K562 (cell line): Measurements from ENCODE around the gene HRNR. TPM values are rescaled to one million over a fixed set of nuclear protein-coding genes. Genes with fewer than 3 reads are reported as not detected.

ENCODE experiments used
- ATAC-seq: fragments of 200-7000 bp; cut with Tn5 transposase; 3 replicates; pipeline ENCODE4 v1.9.1; 2020; ENCODE audit warnings: moderate library complexity
- BruUV-seq: library from RNA; stranded (reverse); fragments of 400-500 nt; replicated peaks from 2 replicates; lab custom pipeline; 2021; lab: Mats Ljungman, UMichigan
- CTCF ChIA-PET: fragments of 300-600 bp; formaldehyde crosslinking; extraction: SDS; loops from one replicate; lab custom pipeline; 2021; ENCODE audit warnings: low intra/inter-chr PET ratio; lab: Yijun Ruan, JAX
- POLR2A ChIA-PET: fragments of 300-600, 350-650 bp; sonication (Branson Sonifier 250); formaldehyde crosslinking; extraction: SDS; loops from one replicate; lab custom pipeline; 2021; ENCODE audit warnings: antibody characterized with exemption, inconsistent platforms; lab: Yijun Ruan, JAX
- DNase-seq, 4 experiments: peaks; one replicate each; pipeline versions ENCODE4 v3.0.0 to v3.0.0-alpha.2; 2011 to 2018; ENCODE audit warnings: low spot score in 3 of 4, mixed read lengths in 3 of 4; ENCODE audit errors: extremely low read depth in 1 of 4
- FAIRE-seq: peaks from 2 replicates; lab custom pipeline; 2011; peaks lifted over from hg19 to GRCh38; lab: Jason Lieb, UNC
- H2AFZ ChIP-seq: 2 replicates; pipeline ENCODE4 v1.6.0; 2011; ENCODE audit warnings: low read depth, low read length, control low read depth, inconsistent platforms
- H3K27ac ChIP-seq: fragments of 200-600 bp; 3 replicates; pipeline ENCODE4 v1.8.0; 2011; ENCODE audit warnings: low read depth, mild to moderate bottlenecking, control low read depth, inconsistent platforms, low read length, moderate library complexity, mixed read lengths; ENCODE audit errors: extremely low read depth
- H3K27me3 ChIP-seq, 2 experiments: fragments of 300-600 bp in 1 of 2; 2 replicates in 1 of 2; 3 replicates in 1 of 2; pipeline versions ENCODE4 v1.6.0 to v1.8.0; 2011; ENCODE audit warnings: inconsistent platforms in 2 of 2, low read length in 2 of 2, mild to moderate bottlenecking in 1 of 2, mixed read lengths in 1 of 2, moderate library complexity in 1 of 2; ENCODE audit not compliant: control insufficient read depth in 2 of 2, insufficient read depth in 2 of 2
- H3K36me3 ChIP-seq: fragments of 300-600 bp; 3 replicates; pipeline ENCODE4 v1.8.0; 2011; ENCODE audit warnings: mild to moderate bottlenecking, low read length, inconsistent platforms; ENCODE audit not compliant: control insufficient read depth, insufficient read depth
- H3K4me1 ChIP-seq, 2 experiments: fragments of 200-600 bp in 1 of 2; replicated peaks in 1 of 2; 2 replicates in 1 of 2; 3 replicates in 1 of 2; pipeline versions ENCODE4 v1.5.1 to v1.8.0; 2011; ENCODE audit warnings: inconsistent platforms in 2 of 2, low read length in 2 of 2, mild to moderate bottlenecking in 1 of 2, mixed read lengths in 1 of 2, moderate library complexity in 1 of 2; ENCODE audit not compliant: control insufficient read depth in 2 of 2, insufficient read depth in 2 of 2
- H3K4me2 ChIP-seq: 2 replicates; pipeline ENCODE4 v1.6.1; 2011; ENCODE audit warnings: low read length, control low read depth, inconsistent platforms, mixed read lengths; ENCODE audit not compliant: insufficient read depth
- H3K4me3 ChIP-seq: fragments of 200-600 bp; sonication (generic), shearing (Covaris generic); 2 replicates; pipeline ENCODE4 v1.5.1; 2016; ENCODE audit warnings: control low read depth, inconsistent platforms
- H3K79me2 ChIP-seq: fragments of 200-600 bp; 3 replicates; pipeline ENCODE4 v1.8.0; 2011; ENCODE audit warnings: low read length, inconsistent platforms; ENCODE audit not compliant: control insufficient read depth, insufficient read depth
- H3K9ac ChIP-seq, 2 experiments: 2 replicates each; pipeline versions ENCODE4 v1.6.0 to v1.6.1; 2011; ENCODE audit warnings: low read depth in 2 of 2, low read length in 2 of 2, control low read depth in 1 of 2, inconsistent platforms in 1 of 2, mild to moderate bottlenecking in 1 of 2, mixed read lengths in 1 of 2; ENCODE audit not compliant: insufficient read depth in 1 of 2
- H3K9me1 ChIP-seq: one replicate; pipeline ENCODE4 v1.6.0; 2011; ENCODE audit warnings: inconsistent platforms, mild to moderate bottlenecking, low read length, moderate library complexity; ENCODE audit not compliant: control insufficient read depth, insufficient read depth
- H3K9me3 ChIP-seq: replicated peaks from 2 replicates; pipeline ENCODE4 v1.5.1; 2011; ENCODE audit warnings: low read depth, low read length, inconsistent platforms; ENCODE audit not compliant: control insufficient read depth, insufficient read depth
- H4K20me1 ChIP-seq: replicated peaks from 2 replicates; pipeline ENCODE4 v1.6.1; 2011; ENCODE audit warnings: low read length, inconsistent platforms, mixed read lengths; ENCODE audit not compliant: control insufficient read depth, insufficient read depth
- CBX3 ChIP-seq, 2 experiments: IDR thresholded peaks; 1 replicate in 1 of 2; 2 replicates in 1 of 2; pipeline ENCODE4 v1.6.1; 2012; ENCODE audit warnings: inconsistent platforms in 2 of 2, low read length in 2 of 2, borderline replicate concordance in 1 of 2, control low read depth in 1 of 2
- HDAC2 ChIP-seq: fragments of 450-650 bp; IDR thresholded peaks from 2 replicates; pipeline ENCODE4 v1.6.1; 2016; ENCODE audit warnings: mild to moderate bottlenecking
- HLTF ChIP-seq: fragments of 450-650 bp; IDR thresholded peaks from 2 replicates; pipeline ENCODE4 v1.6.1; 2016
- KAT8 ChIP-seq: fragments of 450-650 bp; IDR thresholded peaks from 2 replicates; pipeline ENCODE4 v1.6.1; 2016; ENCODE audit warnings: low read depth, mild to moderate bottlenecking
- NCOA6 ChIP-seq: fragments of 450-650 bp; IDR thresholded peaks from 2 replicates; pipeline ENCODE4 v1.6.1; 2017; ENCODE audit warnings: mild to moderate bottlenecking
- OTX1 ChIP-seq: fragments of 450-650 bp; formaldehyde crosslinking; IDR thresholded peaks from 2 replicates; pipeline ENCODE4 v1.4.0; 2022; ENCODE audit warnings: mild to moderate bottlenecking
- ZZZ3 ChIP-seq: fragments of 450-650 bp; IDR thresholded peaks from 2 replicates; pipeline ENCODE4 v1.6.1; 2016; ENCODE audit warnings: antibody characterized with exemption, mild to moderate bottlenecking, moderate library complexity
- WGBS: fragments of 100-300 bp; shearing (Covaris generic); methylation state at CpG from one replicate; pipeline ENCODE4 v1.1.6; 2016; ENCODE audit warnings: low coverage, mixed read lengths; ENCODE audit not compliant: insufficient coverage; ENCODE audit errors: missing lambda C conversion rate; 5-methylcytosine and 5-hydroxymethylcytosine counted together
- in situ Hi-C: fragments of 300-500 bp; cut with MboI; formaldehyde crosslinking; loops from 4 replicates; pipeline ENCODE4 v1.15.0; 2018; ENCODE audit warnings: inconsistent platforms, mixed read lengths
- intact Hi-C: fragments of 100-400 bp; cut with micrococcal nuclease; formaldehyde crosslinking; loops from 2 replicates; pipeline ENCODE4 v1.14.2; 2022
- polyA plus RNA-seq, 8 experiments: library from polyadenylated mRNA; depleted of rRNA in 4 of 8; stranded (reverse) in 5 of 8; unstranded in 3 of 8; fragments of >200 nt; fragmentation: Nextera tagmentation in 2 of 8; fragmentation: Illumina TruSeq in 1 of 8; extraction: Ambion mirVana in 2 of 8; extraction: Trizol in 1 of 8; gene quantifications; 2 replicates each; pipeline versions ENCODE4 v1.2.1 to v1.2.3, GENCODE V29; 2011 to 2014; ENCODE audit warnings: inconsistent platforms in 1 of 8, missing spikeins in 1 of 8
- total RNA-seq, 7 experiments: library from RNA; depleted of rRNA in 6 of 7; stranded (reverse); fragments of >200 nt in 6 of 7; fragmentation: Illumina TruSeq in 2 of 7; extraction: Trizol in 2 of 7; gene quantifications; 2 replicates each; pipeline versions ENCODE4 v1.2.1 to v1.2.3, GENCODE V29; 2011 to 2021; ENCODE audit warnings: low replicate concordance in 1 of 7
- TF ChIP-seq, protein P1 (sequence below): fragments of 250-450 bp; sonication (Bioruptor Pico); IDR thresholded peaks from 2 replicates; pipeline ENCODE4 v1.4.0; 2020
- TF ChIP-seq, protein P2 (sequence below), 2 experiments: fragments of 450-650 bp in 1 of 2; sonication (generic) in 1 of 2; formaldehyde crosslinking; conservative IDR thresholded peaks; 2 replicates each; pipeline versions ENCODE4 v1.4.0 to v1.8.1; 2020 to 2022; ENCODE audit warnings: mild to moderate bottlenecking in 1 of 2, missing genetic modification reagents in 1 of 2

The HRNR gene
- total and polyA plus RNA-seq, 9 of the 15 experiments (the other 6 are each of a cell fraction or from before 2014, with no cell fraction given) = not detected

DNA sequence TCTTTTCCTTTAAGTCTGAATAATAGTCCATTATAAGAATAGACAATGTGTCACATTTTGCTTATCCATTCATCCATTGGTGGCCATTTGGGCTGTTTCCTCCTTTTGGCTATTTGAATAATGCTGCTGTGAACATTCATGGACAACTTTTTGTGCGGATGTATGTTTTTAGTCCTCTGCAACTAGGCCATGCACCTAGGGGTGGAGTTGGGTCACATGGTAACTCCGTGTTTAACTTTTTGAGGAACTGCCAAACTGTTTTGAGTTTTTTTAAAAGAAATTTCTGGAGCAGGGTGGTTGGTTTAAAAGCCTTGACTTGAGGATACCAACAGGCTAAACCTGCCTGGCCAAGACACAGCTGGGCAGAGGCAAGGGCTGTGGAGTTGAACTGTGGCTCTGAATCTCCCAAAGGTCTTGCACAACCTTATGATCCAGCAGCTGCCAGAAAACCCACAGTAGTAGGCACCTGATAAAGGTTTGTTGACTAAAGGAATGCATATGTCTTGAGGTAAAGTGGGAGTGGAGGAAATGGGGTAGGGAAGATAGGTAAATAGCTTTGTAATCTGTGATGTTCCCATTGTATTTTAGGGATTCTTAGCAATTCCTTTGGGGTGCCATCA is 59.4 kb downstream of the HRNR start (continued):
- TF ChIP-seq, protein P1, sequence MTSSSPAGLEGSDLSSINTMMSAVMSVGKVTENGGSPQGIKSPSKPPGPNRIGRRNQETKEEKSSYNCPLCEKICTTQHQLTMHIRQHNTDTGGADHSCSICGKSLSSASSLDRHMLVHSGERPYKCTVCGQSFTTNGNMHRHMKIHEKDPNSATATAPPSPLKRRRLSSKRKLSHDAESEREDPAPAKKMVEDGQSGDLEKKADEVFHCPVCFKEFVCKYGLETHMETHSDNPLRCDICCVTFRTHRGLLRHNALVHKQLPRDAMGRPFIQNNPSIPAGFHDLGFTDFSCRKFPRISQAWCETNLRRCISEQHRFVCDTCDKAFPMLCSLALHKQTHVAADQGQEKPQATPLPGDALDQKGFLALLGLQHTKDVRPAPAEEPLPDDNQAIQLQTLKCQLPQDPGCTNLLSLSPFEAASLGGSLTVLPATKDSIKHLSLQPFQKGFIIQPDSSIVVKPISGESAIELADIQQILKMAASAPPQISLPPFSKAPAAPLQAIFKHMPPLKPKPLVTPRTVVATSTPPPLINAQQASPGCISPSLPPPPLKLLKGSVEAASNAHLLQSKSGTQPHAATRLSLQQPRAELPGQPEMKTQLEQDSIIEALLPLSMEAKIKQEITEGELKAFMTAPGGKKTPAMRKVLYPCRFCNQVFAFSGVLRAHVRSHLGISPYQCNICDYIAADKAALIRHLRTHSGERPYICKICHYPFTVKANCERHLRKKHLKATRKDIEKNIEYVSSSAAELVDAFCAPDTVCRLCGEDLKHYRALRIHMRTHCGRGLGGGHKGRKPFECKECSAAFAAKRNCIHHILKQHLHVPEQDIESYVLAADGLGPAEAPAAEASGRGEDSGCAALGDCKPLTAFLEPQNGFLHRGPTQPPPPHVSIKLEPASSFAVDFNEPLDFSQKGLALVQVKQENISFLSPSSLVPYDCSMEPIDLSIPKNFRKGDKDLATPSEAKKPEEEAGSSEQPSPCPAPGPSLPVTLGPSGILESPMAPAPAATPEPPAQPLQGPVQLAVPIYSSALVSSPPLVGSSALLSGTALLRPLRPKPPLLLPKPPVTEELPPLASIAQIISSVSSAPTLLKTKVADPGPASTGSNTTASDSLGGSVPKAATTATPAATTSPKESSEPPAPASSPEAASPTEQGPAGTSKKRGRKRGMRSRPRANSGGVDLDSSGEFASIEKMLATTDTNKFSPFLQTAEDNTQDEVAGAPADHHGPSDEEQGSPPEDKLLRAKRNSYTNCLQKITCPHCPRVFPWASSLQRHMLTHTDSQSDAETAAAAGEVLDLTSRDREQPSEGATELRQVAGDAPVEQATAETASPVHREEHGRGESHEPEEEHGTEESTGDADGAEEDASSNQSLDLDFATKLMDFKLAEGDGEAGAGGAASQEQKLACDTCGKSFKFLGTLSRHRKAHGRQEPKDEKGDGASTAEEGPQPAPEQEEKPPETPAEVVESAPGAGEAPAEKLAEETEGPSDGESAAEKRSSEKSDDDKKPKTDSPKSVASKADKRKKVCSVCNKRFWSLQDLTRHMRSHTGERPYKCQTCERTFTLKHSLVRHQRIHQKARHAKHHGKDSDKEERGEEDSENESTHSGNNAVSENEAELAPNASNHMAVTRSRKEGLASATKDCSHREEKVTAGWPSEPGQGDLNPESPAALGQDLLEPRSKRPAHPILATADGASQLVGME (CRISPR knock-in tag) = no peak

- Histone ChIP-seq H3K9me1 (no peaks in the 10 kb centered on the region), H3K9me3 (no peaks in the 10 kb centered on the region), H4K20me1 (no peaks in the 10 kb centered on the region), H3K9ac (no peak overlapping the region), H3K27ac (no peak overlapping the region), H3K4me1 (no peaks in the 10 kb centered on the region), H3K79me2 (no peaks in the 10 kb centered on the region), H3K27me3 (no peaks in the 10 kb centered on the region; a peak in 2 of 5 replicates), H3K4me3 (no peak overlapping the region), H3K4me2 (no peak overlapping the region), H3K36me3 (no peaks in the 10 kb centered on the region), H2AFZ (no peak overlapping the region)
- ChIA-PET CTCF (no interaction called here), POLR2A (interaction anchor here (1.4 kb wide), 1 partner anchor 9 kb away, joined by 3 read pairs; no protein-coding TSS in a partner anchor)
- BruUV-seq = no TSS peak
- intact Hi-C loops (no loop called here), in situ Hi-C loops (no loop called here)
- WGBS = 0% methylated on average over 1 of the region's 1 CpG
- no peak for ATAC-seq
- no peak for FAIRE-seq
- DNase-seq = no peak
- TF ChIP-seq HLTF (no peak), CBX3 (IDR thresholded peaks at IDR 0.05; ENCODE audit: borderline replicate concordance in 1 of 2, low read length in 2 of 2) (no peak), NCOA6 (no peak), ZZZ3 (no peak), KAT8 (no peak), HDAC2 (no peak), OTX1 (CRISPR knock-in tag) (no peak)
- TF ChIP-seq, protein P2, sequence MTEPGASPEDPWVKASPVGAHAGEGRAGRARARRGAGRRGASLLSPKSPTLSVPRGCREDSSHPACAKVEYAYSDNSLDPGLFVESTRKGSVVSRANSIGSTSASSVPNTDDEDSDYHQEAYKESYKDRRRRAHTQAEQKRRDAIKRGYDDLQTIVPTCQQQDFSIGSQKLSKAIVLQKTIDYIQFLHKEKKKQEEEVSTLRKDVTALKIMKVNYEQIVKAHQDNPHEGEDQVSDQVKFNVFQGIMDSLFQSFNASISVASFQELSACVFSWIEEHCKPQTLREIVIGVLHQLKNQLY (CRISPR knock-in tag; conservative IDR thresholded peaks at IDR 0.05) = no peak
Observed at GRCh38 chr1:152162792-152163463, 61.1 kb downstream of the HRNR start.
